Activated CD4-positive, alpha-beta T cell treated with anti-CD3 and anti-CD28 coated beads, Interleukin-2, amount 50 U/mL, for 24 hours (primary cell): ENCODE results near the gene PSTK.

Source experiments
- DNase-seq, 2 donors: peaks; one replicate each; pipeline ENCODE4 v3.0.0-alpha.2; 2020; ENCODE audit warnings: low read depth in 1 of 2, low spot score in 1 of 2

The PSTK gene

DNA sequence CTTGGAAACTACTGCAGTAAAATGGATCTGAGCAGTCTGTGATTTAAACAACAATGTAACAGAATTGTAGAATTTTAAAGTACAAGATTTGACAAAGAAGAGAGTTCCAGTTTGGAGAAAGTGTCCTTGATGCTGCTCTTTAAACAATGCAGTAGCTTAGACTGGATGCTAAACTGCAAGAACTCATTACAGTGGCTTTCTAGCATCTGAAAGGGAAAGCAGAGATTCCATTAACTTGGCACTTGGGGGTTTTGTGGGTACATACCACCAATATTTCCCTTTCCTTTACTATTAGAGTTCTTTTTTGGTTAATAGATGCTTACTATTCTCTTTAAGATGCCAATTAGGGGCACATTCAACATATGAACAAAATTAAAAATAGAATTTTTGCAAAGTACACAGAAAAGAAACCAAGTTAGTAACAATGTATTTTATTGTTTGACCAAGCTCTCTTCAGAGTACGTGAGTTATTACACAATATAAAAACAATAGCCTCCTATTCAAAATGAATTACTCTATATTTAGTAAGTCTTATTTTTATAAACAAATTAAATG lies 11.9 kb downstream of the PSTK start:
- DNase-seq, result no peak

DNA sequence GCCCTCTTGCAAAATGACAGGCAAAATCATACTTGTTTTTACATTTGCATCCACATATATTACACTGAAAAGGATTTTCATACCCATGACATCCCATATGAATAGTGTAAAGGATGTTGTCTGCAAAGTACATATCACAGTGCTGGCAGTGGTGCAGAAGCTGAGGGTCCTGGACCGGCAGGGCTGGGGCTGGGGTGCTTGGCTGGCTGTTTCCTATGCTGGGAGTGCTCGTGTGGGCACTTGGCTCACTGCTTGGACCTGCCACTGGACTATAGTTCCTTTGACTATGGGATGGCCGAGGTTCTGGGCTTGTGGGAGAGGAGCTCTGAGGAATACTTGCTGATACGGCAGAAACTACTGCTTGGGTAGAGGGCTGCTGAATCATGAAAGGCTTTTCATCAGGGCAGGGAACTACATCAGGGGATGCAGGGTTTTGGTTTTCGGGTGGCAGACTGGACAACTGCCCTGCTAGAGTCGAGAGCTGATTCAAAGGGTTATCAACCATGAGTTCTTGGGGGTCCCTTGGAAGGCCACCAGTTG lies 13.7 kb downstream of the PSTK start:
- DNase-seq, result no peak

DNA sequence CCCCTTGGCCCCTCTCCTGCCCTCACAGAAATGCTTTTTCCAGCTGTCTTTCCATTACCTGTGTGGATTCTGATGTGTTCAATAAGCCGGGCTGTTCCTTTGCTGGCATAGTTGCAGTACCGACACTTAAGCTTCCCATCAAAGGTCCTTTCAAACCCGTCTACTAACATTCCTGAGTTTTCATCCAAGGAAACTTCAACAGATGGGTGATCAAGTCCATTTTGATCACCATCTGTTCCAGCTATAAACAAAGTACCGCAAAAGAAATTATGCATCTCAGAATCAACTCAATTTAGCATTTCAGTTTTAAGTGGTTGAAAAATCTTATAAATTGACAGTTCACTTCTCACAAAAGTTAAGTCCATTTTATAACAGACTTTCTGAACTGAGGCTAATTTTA lies 15.7 kb downstream of the PSTK start:
- no peak for DNase-seq

DNA sequence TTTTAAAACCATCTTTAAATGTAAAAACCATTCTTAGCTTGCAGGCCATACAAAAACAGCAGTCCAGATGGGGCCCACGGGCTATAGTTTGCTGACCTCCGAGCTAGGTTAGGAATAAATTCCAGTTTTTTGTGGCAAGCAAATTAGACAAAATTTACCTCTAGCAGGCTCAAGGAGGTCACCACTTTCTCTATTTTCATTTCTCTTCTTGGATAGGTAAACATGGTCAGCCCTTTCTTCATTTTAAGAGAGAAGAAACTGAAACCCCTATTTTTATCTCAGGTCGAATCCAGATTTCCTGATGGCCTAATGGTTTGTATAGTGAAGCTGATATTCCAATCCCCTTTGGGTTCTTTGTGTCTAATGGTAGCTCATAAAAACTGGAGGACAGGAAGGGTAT lies 17.7 kb downstream of the PSTK start:
- no peak for DNase-seq

DNA sequence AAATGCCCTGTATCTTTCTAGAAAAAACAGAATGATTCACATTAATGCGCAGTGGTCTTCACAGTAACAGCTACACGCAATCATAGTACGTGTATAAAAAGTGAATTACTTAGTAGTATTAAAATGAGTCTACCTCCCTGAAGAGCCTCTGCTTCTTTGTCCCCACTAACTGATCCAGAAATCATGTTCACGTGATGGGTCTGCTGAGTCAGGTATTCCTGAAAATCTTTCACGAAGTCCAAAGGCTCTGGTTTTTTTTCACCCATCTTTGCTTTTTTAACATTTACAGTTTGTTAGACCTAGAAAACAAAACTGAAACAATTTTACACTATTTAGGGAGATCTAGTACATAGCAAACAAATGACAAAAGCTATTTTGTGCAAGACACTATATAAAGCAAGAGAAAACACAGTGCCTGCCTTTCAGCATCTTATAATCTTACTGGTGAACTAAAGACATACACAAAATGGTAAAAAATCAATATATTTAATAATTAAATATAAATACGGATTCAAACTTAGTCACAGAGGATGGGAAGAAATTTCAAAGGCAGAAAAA lies 18.2 kb downstream of the PSTK start:
- DNase-seq, result no peak

DNA sequence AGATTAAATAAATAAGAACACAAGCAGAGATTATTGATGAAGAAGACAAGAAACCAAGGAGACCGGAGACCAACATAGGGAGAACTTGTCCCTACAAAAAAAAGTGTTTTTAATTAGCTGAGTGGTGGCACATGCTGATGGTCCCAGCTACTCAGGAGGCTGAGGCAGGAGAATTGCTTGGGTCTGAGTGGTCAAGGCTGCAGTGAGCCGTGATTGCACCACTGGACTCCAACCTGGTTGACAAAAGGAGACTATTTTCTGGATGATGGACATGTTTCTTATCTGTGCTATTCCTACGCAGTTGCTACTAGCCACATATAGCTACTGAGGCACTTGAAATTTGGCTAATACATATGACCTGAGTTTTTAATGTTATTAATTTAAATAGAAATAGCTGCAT lies 18.7 kb downstream of the PSTK start:
- DNase-seq, result no peak

DNA sequence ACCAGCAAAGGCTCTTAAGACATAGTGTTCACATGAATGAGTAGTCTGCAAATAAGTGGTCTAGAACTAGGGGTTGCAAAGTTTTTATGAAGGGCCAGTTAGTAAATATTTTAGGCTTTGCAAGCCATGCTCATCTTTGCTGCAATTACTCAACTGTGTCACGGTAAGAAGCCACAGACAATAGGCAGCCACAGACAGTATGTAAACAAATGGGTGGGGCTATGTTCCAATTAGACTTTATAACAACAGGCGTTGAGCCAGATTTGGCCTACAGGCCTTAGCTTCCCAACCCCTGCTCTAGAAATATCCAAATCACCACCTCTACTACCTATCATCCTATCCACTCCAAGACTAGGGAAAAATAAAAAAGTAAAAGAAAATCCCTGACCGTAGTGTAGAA lies 19.1 kb downstream of the PSTK start:
- no peak for DNase-seq

DNA sequence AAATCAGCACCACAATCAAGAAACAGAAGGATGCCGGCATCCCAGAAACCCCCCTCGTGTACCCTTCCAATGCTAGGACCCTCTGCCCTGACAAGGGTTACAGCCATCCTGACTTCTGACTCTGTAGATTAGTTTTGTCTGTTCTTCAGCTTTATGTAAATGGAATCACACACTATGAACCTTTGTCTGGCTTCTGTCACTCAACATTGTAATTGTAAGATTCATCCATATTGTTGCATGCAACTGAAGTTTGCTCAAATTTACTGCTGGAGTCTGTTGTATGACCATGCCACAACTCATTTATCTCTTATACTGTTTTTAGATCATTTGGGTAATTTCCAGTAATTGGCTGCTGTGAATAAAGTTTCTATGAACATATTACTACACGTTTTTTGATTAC lies 20.0 kb downstream of the PSTK start:
- no peak for DNase-seq

DNA sequence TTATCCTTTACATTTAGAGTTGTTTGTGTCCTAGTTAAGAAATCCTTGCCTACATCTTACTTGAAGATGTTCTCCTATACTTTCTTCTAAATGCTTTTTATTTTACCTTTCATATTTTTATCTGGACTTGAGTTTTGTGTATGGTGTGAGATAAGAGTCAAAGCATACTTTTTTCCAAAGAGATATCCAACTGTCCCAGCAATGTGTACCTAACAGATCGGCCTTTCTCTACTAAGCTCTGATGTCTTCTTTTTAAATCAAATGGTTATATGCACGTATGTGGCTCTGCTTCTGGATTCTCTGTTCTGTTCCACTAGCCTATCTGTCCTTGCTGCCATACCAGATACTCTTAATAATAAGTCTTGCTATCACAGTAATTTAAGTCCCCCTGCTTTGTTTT lies 21.2 kb downstream of the PSTK start:
- DNase-seq, result no peak

DNA sequence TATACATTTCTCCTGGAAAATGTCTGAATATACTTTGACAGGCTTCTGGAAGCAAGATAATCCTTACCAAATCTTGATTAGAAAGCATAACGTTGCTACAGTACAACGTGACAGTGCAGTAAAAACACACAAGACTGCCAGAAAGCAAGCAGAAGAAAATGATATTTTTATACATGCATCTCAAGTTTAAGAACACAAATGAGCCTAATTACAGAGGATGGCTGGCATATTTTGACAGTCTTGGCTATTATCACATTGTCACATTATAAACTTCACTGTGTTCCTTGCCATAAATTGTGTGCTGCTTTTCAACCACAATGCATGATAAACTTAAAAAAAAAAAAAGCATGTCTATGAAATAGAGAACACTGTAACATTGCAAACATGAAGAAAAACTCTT lies 24.1 kb downstream of the PSTK start:
- no peak for DNase-seq

DNA sequence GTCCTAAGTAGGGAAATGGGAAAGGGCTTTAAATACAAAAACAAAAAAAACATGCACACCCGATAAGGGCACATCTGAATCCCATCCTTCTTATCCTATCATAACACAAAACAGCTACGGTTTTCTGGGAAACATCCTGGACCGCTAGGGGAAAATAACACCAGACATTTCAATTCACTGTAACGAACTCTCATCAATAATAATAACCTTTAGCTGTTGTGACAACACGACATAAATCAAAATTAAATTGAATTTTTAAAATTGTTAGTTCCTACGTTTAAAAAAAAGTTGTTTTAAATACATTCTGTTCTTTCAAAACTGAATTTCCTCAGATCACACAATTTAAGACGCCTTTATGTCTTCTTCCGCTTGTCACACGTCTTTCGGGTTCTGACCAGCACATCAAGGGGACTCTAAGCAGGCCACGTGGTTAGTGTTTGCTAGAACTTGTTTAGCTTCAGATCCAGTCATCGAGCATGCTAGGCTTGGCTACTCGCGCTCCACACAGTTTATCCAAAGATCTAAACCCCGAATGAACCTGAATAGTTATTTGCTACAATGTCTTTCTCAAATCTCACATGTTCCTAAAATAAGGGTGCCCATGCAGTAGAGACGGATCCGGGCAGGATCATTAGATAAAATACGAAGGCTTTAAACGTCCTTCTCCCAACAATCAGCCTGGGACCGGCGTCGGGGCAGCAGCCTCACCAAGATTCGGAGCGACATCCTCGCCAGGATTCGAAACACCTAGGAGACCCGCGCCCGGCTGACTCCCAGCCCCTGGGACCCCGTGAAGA lies 27.6 kb downstream of the PSTK start:
- DNase-seq, result peak in 1 of 2 donors; percentile 25

DNA sequence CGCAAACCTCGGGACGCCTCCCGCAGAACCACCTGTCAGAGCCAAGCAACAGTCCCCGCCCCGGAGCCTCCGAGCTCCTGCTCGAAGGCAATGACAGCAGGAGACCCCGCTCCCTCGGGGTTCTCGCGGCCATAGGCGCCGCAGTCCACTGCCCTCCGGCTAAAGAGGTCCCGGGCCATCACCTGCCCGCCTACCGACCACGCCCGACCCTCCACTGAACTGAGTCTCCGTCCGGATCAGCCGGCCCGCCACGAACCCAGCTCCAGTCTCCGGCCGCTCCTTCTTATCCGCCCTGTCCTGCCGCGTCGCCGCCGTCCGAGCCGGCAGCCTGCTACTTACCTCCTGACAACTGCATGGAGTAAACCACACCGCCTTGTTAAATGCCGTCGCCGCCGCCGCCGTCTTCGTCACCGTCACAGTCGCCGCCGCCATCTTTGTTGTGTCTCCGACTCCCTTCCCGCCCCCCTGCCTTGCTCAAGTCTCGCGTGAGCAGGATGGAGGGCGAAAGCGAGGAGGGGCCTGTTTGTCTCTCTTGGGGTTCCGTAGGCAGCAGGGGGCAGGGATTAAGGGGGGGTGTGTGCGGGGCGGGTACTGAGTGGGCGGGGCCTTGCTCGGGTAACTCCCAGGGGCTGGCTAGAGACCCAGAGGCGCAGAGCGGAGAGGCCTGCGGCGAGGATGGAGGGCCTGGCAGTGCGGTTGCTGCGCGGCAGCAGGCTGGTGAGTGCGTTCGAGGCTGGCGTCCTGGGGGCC lies 28.3 kb downstream of the PSTK start, which contains the start of the genes ACADSB and IKZF5:
TSS of gene ACADSB (plus strand) at position 652 of the 750 bp plus-strand sequence. CDS start at position 676, 24 bp downstream.
TSS of gene IKZF5 (minus strand) at position 441 of the 750 bp plus-strand sequence. CDS start 10,170 bp downstream, outside the sequence.
- DNase-seq, result peak; percentile 83 to 96

DNA sequence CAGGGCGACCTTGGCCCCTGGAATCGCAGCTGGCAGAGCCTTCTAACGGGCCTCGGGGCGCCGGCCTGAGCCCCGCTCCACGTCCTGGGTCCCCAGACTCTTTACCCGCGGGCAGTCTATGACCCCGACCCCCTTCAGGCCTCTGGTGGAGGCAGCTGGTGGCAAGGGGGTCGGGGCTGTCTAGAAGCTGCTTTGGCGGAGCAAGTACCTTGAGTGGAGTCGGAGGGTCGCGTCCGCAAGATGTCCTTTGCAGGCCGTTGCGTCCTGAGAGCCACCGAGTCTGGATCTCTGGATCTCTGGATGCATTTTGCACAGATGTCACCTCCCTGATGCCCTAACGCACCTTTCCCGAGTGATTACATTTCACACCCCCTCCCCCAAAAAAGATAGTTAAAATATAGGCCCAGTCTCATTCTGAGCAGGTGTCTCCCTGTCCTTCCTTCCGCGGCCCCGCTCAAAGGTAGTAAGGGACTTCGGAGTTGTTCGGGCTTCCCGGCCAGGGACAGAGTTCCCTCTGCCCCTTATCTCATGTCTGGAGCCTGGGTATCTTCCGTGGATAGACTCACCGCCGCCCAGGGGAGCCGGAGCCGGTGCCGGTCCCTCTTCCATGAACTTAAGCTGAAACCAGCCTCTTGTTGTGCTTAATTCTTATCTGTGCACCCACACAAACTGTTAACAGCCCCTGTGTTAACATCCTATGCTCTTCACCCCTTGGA lies 29.1 kb downstream of the PSTK start:
- DNase-seq, result peak in 1 of 2 donors; percentile 2

DNA sequence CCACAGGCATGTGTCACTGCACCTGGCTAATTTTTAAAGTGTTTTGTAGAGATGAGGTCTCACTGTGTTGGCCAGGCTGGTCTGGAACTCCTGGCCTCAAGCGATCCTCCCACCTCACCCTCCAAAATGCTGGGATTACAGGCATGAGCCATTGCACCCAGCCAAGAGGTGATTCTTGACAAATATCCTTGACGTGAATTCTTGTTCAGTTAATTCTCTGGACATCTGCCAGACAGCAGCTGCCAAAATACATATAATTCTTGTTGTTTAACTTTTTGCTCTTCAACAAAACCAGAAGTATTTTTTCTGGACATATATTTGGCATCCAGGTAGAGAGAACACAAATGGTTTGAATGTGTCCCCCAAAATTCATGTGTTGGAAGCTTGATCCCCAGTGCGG lies 31.8 kb downstream of the PSTK start:
- DNase-seq, result no peak

DNA sequence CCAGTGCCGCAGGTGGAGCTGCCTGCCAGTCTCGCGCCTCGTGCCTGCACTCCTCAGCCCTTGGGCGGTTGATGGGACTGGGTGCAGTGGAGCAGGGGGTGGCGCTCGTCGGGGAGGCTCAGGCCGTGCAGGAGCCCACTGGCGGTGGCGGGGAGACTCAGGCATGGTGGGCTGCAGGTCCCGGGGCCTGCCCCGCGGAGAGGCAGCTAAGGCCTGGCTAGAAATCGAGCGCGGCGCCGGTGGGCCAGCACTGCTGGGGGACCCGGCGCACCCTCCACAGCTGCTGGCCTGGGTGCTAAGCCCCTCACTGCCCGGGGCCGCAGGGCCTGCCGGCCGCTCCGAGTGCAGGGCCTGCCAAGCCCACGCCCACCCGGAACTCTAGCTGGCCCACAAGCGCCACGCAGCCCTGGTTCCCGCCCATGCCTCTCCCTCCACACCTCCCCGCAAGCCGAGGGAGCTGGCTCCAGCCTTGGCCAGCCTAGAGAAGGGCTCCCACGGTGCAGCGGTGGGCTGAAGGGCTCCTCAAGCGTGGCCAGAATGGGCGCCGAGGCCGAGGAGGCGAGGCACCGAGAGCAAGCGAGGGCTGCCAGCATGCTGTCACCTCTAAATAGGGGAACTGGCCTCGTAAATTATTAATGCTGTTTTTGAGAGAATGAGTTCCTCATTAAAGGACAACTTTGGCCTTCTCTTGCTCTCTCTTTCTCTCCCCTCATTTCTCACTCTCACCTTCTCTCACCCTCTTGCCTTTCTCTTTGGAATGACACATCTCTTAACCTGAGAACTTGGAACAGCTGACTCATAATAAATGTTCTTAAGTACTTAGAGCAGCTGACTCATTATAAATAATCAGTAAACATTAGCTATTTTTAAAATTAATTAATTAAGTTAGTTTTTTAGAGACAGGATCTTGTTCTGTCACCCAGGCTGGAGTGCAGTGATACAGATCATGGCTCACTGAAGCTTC lies 33.5 kb downstream of the PSTK start:
- DNase-seq, result no peak

DNA sequence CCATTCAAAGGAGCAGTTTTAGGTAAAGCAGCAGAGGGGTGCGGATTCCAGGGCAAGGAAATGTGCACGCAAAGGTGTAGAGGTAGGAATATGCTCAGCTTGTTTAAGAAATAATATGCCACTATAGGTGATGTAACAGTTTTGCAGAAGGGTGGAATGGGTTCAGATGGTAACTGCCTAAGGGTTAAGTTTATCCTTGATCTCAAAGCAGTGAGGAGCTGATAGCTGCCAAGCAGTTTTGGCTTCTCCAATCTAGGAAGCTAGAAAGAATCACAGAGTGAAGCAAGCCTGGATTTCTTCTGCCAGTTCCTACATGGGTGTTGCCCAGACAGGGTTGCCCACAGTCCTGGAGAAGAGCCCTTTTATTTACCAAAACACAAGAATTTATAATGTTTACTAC lies 34.6 kb downstream of the PSTK start:
- DNase-seq, result no peak

DNA sequence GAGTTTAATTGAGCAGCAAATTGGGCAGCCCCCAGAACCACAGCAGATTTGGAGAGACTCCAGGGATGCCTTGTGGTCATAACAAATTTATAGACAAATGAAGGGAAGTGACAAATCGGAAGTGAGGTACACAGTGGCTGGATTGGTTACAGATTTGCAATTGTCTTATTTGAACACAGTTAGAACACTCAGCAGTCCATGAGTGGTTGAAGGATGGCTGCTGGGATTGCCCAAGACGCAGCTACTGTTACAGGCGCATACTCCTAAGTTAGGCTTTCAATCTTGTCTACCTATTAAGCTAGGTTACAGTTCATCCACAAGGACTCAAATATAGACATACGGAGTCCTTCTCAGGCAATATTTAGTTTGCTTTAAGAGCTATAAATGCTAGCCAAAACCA lies 36.0 kb downstream of the PSTK start:
- no peak for DNase-seq

DNA sequence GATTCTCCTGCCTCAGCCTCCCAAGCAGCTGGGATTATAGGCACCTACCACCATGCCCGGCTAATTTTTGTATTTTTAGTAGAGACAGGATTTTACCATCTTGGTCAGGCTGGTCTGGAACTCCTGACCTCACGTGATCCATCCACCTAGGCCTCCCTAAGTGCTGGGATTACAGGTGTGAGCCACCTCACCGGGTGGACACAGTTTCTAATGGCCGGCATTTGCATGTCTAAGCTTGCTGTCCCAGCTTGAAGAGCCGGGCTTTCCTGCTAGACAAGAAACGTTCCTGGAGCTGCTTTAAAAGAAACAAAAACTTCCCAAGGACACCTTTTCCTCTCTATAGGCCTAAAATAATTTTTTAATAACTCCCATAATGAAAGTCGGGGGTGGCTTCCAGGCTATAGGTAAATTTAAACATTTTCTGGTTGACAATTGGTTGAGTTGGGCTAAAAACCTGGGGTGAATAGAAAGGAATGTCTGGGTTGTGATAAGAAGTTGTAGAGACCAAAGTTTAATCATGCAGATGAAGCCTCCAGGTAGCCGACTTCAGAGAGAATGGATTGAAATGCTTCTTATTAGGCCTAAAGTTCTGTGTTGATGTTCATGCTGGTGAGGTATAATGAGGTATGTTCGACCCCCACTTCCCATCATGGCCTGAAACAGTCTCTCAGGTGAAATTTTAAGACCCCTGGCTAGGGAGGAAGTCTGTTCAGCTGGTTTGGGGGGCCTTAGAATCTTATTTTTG lies 37.4 kb downstream of the PSTK start:
- DNase-seq, result no peak

DNA sequence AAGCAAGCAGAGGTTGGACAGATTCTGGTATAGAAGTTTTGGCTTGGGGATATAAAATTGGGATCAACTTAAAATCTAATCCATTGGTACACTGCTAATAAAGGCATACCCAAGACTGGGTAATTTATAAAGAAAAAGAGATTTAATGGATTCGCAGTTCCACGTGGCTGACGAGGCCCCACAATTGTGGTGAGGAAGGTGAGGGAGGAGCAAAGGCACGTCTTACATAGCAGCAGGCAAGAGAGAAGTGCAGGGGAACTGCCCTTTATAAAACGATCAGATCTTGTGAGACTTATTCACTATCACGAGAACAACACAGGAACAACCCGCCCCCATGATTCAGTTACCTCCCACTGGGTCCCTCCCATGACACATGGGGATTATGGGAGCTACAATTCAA lies 38.3 kb downstream of the PSTK start:
- DNase-seq, result no peak
